H1 (cell line): Measurements from ENCODE around the gene FRMD4A. TPM values are rescaled to one million over a fixed set of nuclear protein-coding genes. Genes with fewer than 3 reads are reported as not detected.

Experiments used
- CTCF ChIA-PET: fragments of 300-600 bp; sonication (Branson Sonifier 250); formaldehyde crosslinking; loops from one replicate; lab custom pipeline; 2021; ENCODE audit not compliant: partially characterized antibody; lab: Charles Lee
- POLR2A ChIA-PET: fragments of 300-600 bp; sonication (Branson Sonifier 250); formaldehyde crosslinking; loops from one replicate; lab custom pipeline; 2021; ENCODE audit warnings: inconsistent platforms; ENCODE audit not compliant: partially characterized antibody; lab: Charles Lee
- DNase-seq, 2 experiments: peaks; one replicate each; pipeline versions ENCODE4 v3.0.0 to v3.0.0-alpha.2; 2010 to 2022; ENCODE audit warnings: low spot score in 2 of 2, low read depth in 1 of 2, mixed read lengths in 1 of 2
- FAIRE-seq: peaks from 2 replicates; lab custom pipeline; 2011; peaks lifted over from hg19 to GRCh38; lab: Jason Lieb, UNC
- H2AFZ ChIP-seq: 2 replicates; pipeline ENCODE4 v1.8.1; 2012; ENCODE audit warnings: low read length, inconsistent platforms
- H2AK5ac ChIP-seq: 2 replicates; pipeline ENCODE4 v1.6.1; 2013; ENCODE audit warnings: low read depth, low read length
- H2BK120ac ChIP-seq: replicated peaks from 2 replicates; pipeline ENCODE3; 2013; ENCODE audit warnings: low read depth, low read length, inconsistent platforms
- H2BK12ac ChIP-seq: 2 replicates; pipeline ENCODE4 v1.6.1; 2013; ENCODE audit warnings: low read depth, low read length
- H2BK15ac ChIP-seq: 2 replicates; pipeline ENCODE4 v1.6.1; 2013; ENCODE audit warnings: low read length
- H2BK20ac ChIP-seq: 2 replicates; pipeline ENCODE4 v1.6.1; 2013; ENCODE audit warnings: low read length
- H2BK5ac ChIP-seq: 2 replicates; pipeline ENCODE4 v1.6.1; 2013; ENCODE audit warnings: low read depth, low read length
- H3K14ac ChIP-seq: 2 replicates; pipeline ENCODE4 v1.6.1; 2013; ENCODE audit warnings: inconsistent platforms; ENCODE audit not compliant: insufficient read length
- H3K18ac ChIP-seq: 2 replicates; pipeline ENCODE4 v1.6.1; 2013; ENCODE audit warnings: low read length; ENCODE audit errors: extremely low read depth
- H3K23ac ChIP-seq: 2 replicates; pipeline ENCODE4 v1.6.1; 2013; ENCODE audit warnings: inconsistent platforms; ENCODE audit not compliant: insufficient read length
- H3K23me2 ChIP-seq: 2 replicates; pipeline ENCODE4 v1.6.1; 2013; ENCODE audit warnings: low read depth, low read length
- H3K27ac ChIP-seq: 2 replicates; pipeline ENCODE4 v1.6.1; 2011; ENCODE audit warnings: low read depth, low read length, inconsistent platforms
- H3K27me3 ChIP-seq, 4 experiments: replicated peaks in 1 of 4; 1 replicate in 1 of 4; 2 replicates in 3 of 4; pipeline versions ENCODE4 v1.6.1 to v1.8.1; 2011 to 2013; ENCODE audit warnings: low read length in 3 of 4, mild to moderate bottlenecking in 3 of 4, inconsistent platforms in 2 of 4, mixed read lengths in 2 of 4, moderate library complexity in 1 of 4; ENCODE audit not compliant: control insufficient read depth in 3 of 4, insufficient read depth in 3 of 4; ENCODE audit errors: extremely low read depth in 1 of 4
- H3K36me3 ChIP-seq, 4 experiments: 2 replicates each; pipeline versions ENCODE4 v1.6.1 to v1.8.1; 2011 to 2013; ENCODE audit warnings: mild to moderate bottlenecking in 4 of 4, low read length in 3 of 4, moderate library complexity in 2 of 4, control low read depth in 1 of 4, inconsistent platforms in 1 of 4; ENCODE audit not compliant: insufficient read depth in 4 of 4, control insufficient read depth in 2 of 4
- H3K4ac ChIP-seq: replicated peaks from 2 replicates; pipeline ENCODE3; 2013; ENCODE audit warnings: low read length, low read depth, mixed read lengths, inconsistent platforms; ENCODE audit not compliant: insufficient read length
- H3K4me1 ChIP-seq, 4 experiments: replicated peaks in 1 of 4; 1 replicate in 1 of 4; 2 replicates in 3 of 4; pipeline versions ENCODE4 v1.6.1 to v1.8.1; 2011 to 2013; ENCODE audit warnings: low read length in 3 of 4, inconsistent platforms in 2 of 4, mixed read lengths in 1 of 4; ENCODE audit not compliant: insufficient read depth in 4 of 4, control insufficient read depth in 3 of 4
- H3K4me2 ChIP-seq, 2 experiments: 2 replicates each; pipeline versions ENCODE4 v1.6.1 to v1.8.1; 2011 to 2013; ENCODE audit warnings: low read depth in 2 of 2, low read length in 2 of 2, control low read depth in 1 of 2, inconsistent platforms in 1 of 2, mild to moderate bottlenecking in 1 of 2; ENCODE audit not compliant: insufficient read depth in 1 of 2
- H3K4me3 ChIP-seq, 4 experiments: fragments of 200-600, 300-600 bp in 1 of 4; sonication (generic), shearing (Covaris generic), sonication (Bioruptor Twin) in 1 of 4; 2 replicates each; pipeline versions ENCODE4 v1.5.1 to v1.8.1; 2011 to 2016; ENCODE audit warnings: low read length in 4 of 4, low read depth in 3 of 4, control low read depth in 2 of 4, inconsistent platforms in 2 of 4, mild to moderate bottlenecking in 2 of 4, mixed read lengths in 1 of 4, moderate library complexity in 1 of 4; ENCODE audit not compliant: insufficient read depth in 2 of 4; ENCODE audit errors: extremely low read depth in 1 of 4
- H3K56ac ChIP-seq: replicated peaks from 2 replicates; pipeline ENCODE3; 2013; ENCODE audit warnings: low read depth, mild to moderate bottlenecking, mixed read lengths, low read length, inconsistent platforms; ENCODE audit not compliant: insufficient read length
- H3K79me1 ChIP-seq: 2 replicates; pipeline ENCODE4 v1.6.1; 2013; ENCODE audit warnings: low read depth, low read length, control low read depth
- H3K79me2 ChIP-seq, 2 experiments: 2 replicates each; pipeline versions ENCODE4 v1.6.1 to v1.8.1; 2012 to 2013; ENCODE audit warnings: low read length in 2 of 2, mild to moderate bottlenecking in 2 of 2, inconsistent platforms in 1 of 2; ENCODE audit not compliant: insufficient read depth in 2 of 2, control insufficient read depth in 1 of 2
- H3K9ac ChIP-seq, 4 experiments: replicated peaks in 1 of 4; 1 replicate in 1 of 4; 2 replicates in 3 of 4; pipeline versions ENCODE4 v1.6.1 to v1.8.1; 2011 to 2013; ENCODE audit warnings: low read depth in 3 of 4, low read length in 3 of 4, control low read depth in 2 of 4, mild to moderate bottlenecking in 2 of 4, moderate library complexity in 2 of 4, inconsistent platforms in 1 of 4; ENCODE audit errors: extremely low read depth in 1 of 4
- H3K9me3 ChIP-seq, 2 experiments: 2 replicates each; pipeline versions ENCODE4 v1.6.1 to v1.8.1; 2012 to 2013; ENCODE audit warnings: mild to moderate bottlenecking in 2 of 2, moderate library complexity in 2 of 2, control low read depth in 1 of 2, inconsistent platforms in 1 of 2, low read depth in 1 of 2, low read length in 1 of 2, mixed read lengths in 1 of 2; ENCODE audit not compliant: insufficient read depth in 2 of 2
- H4K20me1 ChIP-seq, 2 experiments: replicated peaks in 1 of 2; 2 replicates each; pipeline versions ENCODE3 to v1.8.1; 2011 to 2013; ENCODE audit warnings: inconsistent platforms in 2 of 2, low read length in 2 of 2, mild to moderate bottlenecking in 1 of 2; ENCODE audit not compliant: insufficient read depth in 2 of 2, control insufficient read depth in 1 of 2
- H4K5ac ChIP-seq: 2 replicates; pipeline ENCODE4 v1.6.1; 2013; ENCODE audit warnings: low read length, low read depth, mixed read lengths, inconsistent platforms; ENCODE audit not compliant: insufficient read length
- H4K8ac ChIP-seq: 2 replicates; pipeline ENCODE4 v1.8.0; 2013; ENCODE audit warnings: mild to moderate bottlenecking, moderate library complexity, low read length, inconsistent platforms; ENCODE audit not compliant: insufficient read depth; ENCODE audit errors: extremely low read depth
- H4K91ac ChIP-seq: replicated peaks from 2 replicates; pipeline ENCODE3; 2013; ENCODE audit warnings: low read length, mixed read lengths, inconsistent platforms; ENCODE audit not compliant: insufficient read length
- BRCA1 ChIP-seq: IDR thresholded peaks from 2 replicates; pipeline ENCODE4 v1.6.1; 2012; ENCODE audit warnings: low read depth, low read length, improper control_type of control experiment
- CTCF ChIP-seq, 3 experiments: IDR thresholded peaks; 1 replicate in 2 of 3; 2 replicates in 1 of 3; pipeline versions ENCODE4 v1.5.1 to v1.6.1; 2011; ENCODE audit warnings: low read length in 3 of 3, mild to moderate bottlenecking in 3 of 3, inconsistent platforms in 2 of 3, low read depth in 1 of 3, moderate library complexity in 1 of 3; ENCODE audit not compliant: insufficient read depth in 1 of 3; ENCODE audit errors: control extremely low read depth in 1 of 3
- GTF2F1 ChIP-seq: IDR thresholded peaks from 2 replicates; pipeline ENCODE4 v1.6.1; 2012; ENCODE audit warnings: low read depth, low read length, improper control_type of control experiment, borderline replicate concordance
- KDM1A ChIP-seq: fragments of 200-600, 300-600 bp; sonication (generic); IDR thresholded peaks from 2 replicates; pipeline ENCODE4 v1.7.1; 2016; ENCODE audit warnings: mild to moderate bottlenecking, low read length, borderline replicate concordance
- KDM5A ChIP-seq: fragments of 200-600 bp; IDR thresholded peaks from 2 replicates; pipeline ENCODE4 v1.7.1; 2012; ENCODE audit warnings: mild to moderate bottlenecking, low read length, inconsistent platforms, mixed read lengths
- PHF8 ChIP-seq: fragments of 200-600 bp; sonication (generic); conservative IDR thresholded peaks from 2 replicates; pipeline ENCODE4 v1.7.1; 2012; ENCODE audit warnings: low read depth, mild to moderate bottlenecking, inconsistent platforms, low read length, moderate library complexity
- POU5F1 ChIP-seq: IDR thresholded peaks from 2 replicates; pipeline ENCODE4 v1.6.1; 2011; ENCODE audit warnings: low read depth, mild to moderate bottlenecking, low read length, moderate library complexity
- SP2 ChIP-seq: IDR thresholded peaks from 2 replicates; pipeline ENCODE4 v1.6.1; 2012; ENCODE audit warnings: mild to moderate bottlenecking, low read length, inconsistent platforms
- SRF ChIP-seq: IDR thresholded peaks from 2 replicates; pipeline ENCODE4 v1.6.1; 2011; ENCODE audit warnings: mild to moderate bottlenecking, low read depth, low read length, moderate library complexity
- TAF7 ChIP-seq: optimal IDR thresholded peaks from 2 replicates; pipeline ENCODE3; 2011; ENCODE audit warnings: low read depth, mild to moderate bottlenecking, inconsistent platforms, low read length, moderate library complexity, borderline replicate concordance
- TCF12 ChIP-seq: IDR thresholded peaks from 2 replicates; pipeline ENCODE4 v1.6.1; 2011; ENCODE audit warnings: low read depth, mild to moderate bottlenecking, low read length
- ZNF274 ChIP-seq: IDR thresholded peaks from 2 replicates; pipeline ENCODE4 v1.7.0; 2012; ENCODE audit warnings: low read length, borderline replicate concordance; ENCODE audit errors: extremely low read depth
- WGBS, 2 experiments: shearing (Covaris generic) in 1 of 2; methylation state at CpG; one replicate each; pipeline versions ENCODE4 v1.1.6 to v1.1.7; 2013 to 2015; ENCODE audit warnings: low lambda C conversion rate in 2 of 2, mixed read lengths in 2 of 2, inconsistent platforms in 1 of 2, low coverage in 1 of 2, missing lambda C conversion rate in 1 of 2; ENCODE audit not compliant: insufficient replicate concordance in 2 of 2, insufficient coverage in 1 of 2, insufficient read length in 1 of 2; ENCODE audit errors: extremely low coverage in 1 of 2, missing lambda C conversion rate in 1 of 2; 5-methylcytosine and 5-hydroxymethylcytosine counted together
- polyA plus RNA-seq, 7 experiments: library from polyadenylated mRNA; depleted of rRNA in 3 of 7; stranded (reverse) in 5 of 7; unstranded in 2 of 7; fragments of >200 nt in 5 of 7; fragments of 200-250 nt in 2 of 7; gene quantifications; 1 replicate in 5 of 7; 2 replicates in 1 of 7; 4 replicates in 1 of 7; pipeline versions ENCODE4 v1.2.1 to v1.2.3, GENCODE V29; 2011 to 2013; ENCODE audit warnings: missing spikeins in 2 of 7, mixed read lengths in 2 of 7
- total RNA-seq: library from RNA; stranded (reverse); fragmentation: NEBNext Ultra II Directional; extraction: Animal tissue kit (Norgen Biotek cat#: 25700); gene quantifications from 2 replicates; pipeline ENCODE4 v1.2.1, GENCODE V29; 2021

Gene FRMD4A
- total and polyA plus RNA-seq, 2 of the 8 experiments (the other 6 are each of a cell fraction or from before 2014, with no cell fraction given), result 38.6 to 39.6 TPM

GRCh38 chr10:14360515-14360914 is 29.8 kb upstream of the FRMD4A start:
- Histone ChIP-seq H3K4me1 (no peaks in the 10 kb centered on the region), H2AFZ (no peak overlapping the region), H4K91ac (no peak overlapping the region), H2BK5ac (no peak overlapping the region), H2BK20ac (no peak overlapping the region), H4K8ac (no peak overlapping the region), H3K27me3 (no peaks in the 10 kb centered on the region), H3K4ac (no peak overlapping the region), H2BK120ac (no peak overlapping the region), H3K18ac (no peak overlapping the region), H2BK12ac (no peak overlapping the region), H3K9ac (no peak overlapping the region), H3K56ac (no peak overlapping the region), H3K23ac (no peak overlapping the region), H3K14ac (no peak overlapping the region), H3K79me2 (no peaks in the 10 kb centered on the region), H3K4me3 (no peak overlapping the region), H3K79me1 (no peaks in the 10 kb centered on the region), H2AK5ac (no peak overlapping the region), H3K27ac (no peak overlapping the region), H2BK15ac (no peak overlapping the region), H4K5ac (no peak overlapping the region), H3K9me3 (no peaks in the 10 kb centered on the region), H3K36me3 (no peaks in the 10 kb centered on the region), H3K23me2 (no peaks in the 10 kb centered on the region), H3K4me2 (no peak overlapping the region), H4K20me1 (no peaks in the 10 kb centered on the region)
- FAIRE-seq (no peak), DNase-seq (no peak)
- ChIA-PET CTCF (interaction anchor here (0.9 to 1.7 kb wide), 4 partner anchors 9 to 119 kb away, joined by 3 to 5 read pairs (median 4); no protein-coding TSS in a partner anchor), POLR2A (no interaction called here)
- WGBS, 2 experiments, result 91% methylated on average over 4 of the region's 4 CpGs; no CpG with 5 or more reads in 1 of the 2 experiments
- TF ChIP-seq TCF12 (no peak), PHF8 (no peak), SP2 (no peak), BRCA1 (no peak), KDM1A (no peak), GTF2F1 (no peak), CTCF (IDR thresholded peaks at IDR 0.05; ENCODE audit: control extremely low read depth in 1 of 3, insufficient read depth in 1 of 3, low read depth in 1 of 3, low read length in 3 of 3) (no peak), SRF (no peak), POU5F1 (no peak), TAF7 (no peak), ZNF274 (no peak), KDM5A (no peak)
